ENCODE data around the gene TENM3. TPM values are rescaled to one million over a fixed set of nuclear protein-coding genes. Genes with fewer than 3 reads are reported as not detected.

The TENM3 gene
- 0.92 to 2.4 TPM (median 1.6 TPM) in 5 replicates for total RNA-seq (2022; extraction: Qiagen RNA extraction; ENCODE audit: low read depth)

DNA sequence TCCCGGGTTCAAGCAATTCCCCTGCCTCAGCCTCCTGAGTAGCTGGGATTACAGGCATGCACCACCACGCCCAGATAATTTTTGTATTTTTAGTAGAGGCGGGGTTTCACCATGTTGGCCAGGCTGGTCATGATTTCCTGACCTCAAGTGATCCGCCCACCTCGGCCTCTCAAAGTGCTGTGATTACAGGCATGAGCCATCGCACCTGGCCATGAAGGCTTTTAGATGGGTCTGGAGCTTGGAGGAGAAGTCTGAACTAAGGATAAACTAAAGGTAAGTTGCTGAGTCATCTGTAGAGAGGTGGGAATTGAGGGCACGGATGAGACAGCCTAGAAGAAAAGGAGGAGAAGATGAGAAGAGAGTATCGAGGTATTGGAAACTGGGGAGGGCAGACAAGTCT is at the start of gene TENM3:
TSS of gene TENM3 (plus strand) at position 199 of the 400 bp plus-strand sequence. CDS start 80,619 bp downstream, outside the sequence.

